GM19035 (cell line): Measurements from ENCODE around the gene UST.
"Not testable (repeated sequence)": the region's sequence is repeated elsewhere in the genome, so short reads cannot be mapped to it uniquely, and the experiment has no call there.

Experiments used
- ATAC-seq: cut with Tn5 transposase; IDR thresholded peaks from one replicate; pipeline ENCODE4 v1.9.1; 2021; ENCODE audit not compliant: unreplicated experiment

Gene UST

DNA sequence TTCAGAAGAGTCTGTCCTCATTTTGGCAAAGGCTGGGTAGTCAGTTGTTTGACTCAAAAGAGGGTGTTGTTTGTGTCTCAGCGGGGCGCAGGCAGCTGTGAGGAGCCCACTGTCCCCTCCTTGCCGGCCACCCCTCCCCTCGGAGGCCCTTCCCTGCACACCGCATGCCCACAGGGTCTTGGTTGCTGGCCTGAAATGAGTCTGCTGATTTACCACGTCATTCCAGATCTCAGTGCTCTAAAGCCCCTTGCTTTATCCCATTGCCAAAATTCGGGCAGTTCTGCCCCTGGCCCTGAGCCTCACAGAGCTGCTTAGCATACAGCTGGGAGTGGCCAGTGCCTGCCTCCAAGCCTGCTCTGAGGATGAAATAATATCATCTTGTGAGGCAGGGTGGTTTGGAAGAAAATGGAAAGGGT lies 220.7 kb downstream of the UST start:
- no peak for ATAC-seq

DNA sequence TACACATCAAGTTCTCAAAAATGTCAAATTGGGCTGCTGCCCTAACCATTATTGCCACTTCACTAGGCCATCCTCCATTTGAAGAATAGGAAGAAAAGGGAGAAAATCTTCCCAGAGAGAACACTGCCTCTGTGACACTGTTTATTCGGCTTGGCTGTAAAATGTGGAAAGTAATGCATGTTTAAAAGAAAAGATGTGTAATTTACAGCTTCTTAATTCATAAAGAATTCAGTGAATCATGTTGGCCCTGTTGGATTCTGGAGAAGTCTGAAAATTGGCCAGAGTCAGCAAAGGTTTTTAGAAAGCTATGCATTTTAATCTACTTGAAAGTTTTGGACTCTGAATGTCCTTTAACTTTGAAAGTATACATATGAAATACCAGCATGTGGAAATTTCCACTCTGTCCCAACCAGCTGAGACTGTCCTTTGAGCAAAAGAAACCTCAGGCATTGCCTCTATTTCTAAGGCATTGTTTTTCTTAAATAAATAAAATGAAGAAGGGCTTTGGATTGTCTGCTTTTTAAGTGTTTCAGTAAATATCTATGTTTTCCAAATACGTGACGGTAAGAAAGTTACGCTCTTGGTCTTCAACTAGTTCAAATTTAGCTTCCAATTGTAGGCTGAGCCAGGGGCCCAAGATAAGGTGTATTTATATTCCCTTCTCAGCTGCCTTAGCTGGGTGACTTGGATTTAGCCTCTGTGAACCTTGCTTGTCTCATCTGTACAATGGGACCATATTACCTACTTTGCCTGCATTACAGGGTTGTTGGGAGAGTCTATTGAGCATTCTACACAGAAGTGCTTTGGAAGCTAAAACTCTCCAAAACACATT lies 222.2 kb downstream of the UST start:
- ATAC-seq, result no peak

DNA sequence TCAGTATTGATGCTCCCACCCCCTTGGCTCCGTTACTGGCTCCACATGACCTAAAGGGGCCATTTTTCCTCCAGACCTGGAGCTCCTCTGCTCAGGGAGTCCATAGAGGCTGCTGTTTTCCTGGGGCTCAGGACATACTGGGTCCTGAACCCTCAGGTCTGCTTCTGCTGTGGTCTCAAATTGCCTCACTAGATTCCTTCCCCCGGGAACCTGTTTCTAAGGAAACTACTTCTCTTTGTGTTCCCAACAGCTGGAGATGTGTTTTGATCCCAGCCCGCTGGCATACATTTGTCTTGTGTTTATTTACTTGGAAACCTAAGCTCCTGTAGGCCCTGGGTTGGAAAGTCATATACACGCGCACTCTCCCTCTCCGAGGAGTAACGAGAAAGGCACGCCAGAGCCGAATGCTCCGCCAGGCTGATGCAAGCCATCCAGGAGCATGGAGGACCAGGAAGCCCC lies 222.8 kb downstream of the UST start:
- ATAC-seq, result no peak

DNA sequence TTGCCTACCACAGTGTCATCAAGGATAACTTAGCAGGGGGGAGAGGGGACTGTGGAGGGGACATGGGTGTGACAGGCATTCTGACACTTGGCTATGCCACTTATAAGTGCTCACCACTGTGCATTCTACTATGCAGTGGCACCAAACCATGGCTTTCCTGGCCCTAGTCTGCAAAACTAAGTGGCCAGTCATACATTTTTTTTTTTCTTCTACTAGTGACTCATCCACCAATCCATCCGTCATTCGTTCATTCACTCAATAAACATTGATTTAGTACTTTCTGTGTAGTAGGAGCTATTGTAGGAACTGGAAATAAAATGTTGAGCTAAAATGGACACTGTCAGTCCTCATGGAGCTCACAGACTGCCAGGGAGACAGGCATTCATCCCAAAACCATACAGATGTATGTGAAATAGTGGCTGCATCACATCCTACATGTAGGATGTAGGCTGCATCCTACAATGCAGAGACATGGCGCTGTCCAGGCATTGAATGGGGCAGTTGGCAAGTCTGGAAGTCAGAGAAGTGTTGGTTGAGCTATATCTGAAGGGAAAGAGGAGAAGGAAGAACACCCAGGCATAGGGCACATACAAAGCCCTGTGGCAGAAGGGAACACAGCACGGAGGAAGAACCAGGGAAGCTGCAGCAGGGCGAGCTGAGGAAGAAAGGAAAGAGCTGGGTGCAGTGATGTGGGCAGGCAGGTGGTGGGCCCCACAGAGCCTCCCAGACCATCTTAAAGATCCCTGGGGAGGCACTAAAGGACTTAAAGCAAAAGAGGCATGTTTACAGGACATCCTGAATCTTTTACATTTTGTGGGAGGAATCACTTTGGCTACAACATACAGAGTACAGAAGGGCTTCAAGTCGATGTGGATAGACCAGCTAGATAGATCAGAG lies 224.4 kb downstream of the UST start:
- ATAC-seq, result no peak

DNA sequence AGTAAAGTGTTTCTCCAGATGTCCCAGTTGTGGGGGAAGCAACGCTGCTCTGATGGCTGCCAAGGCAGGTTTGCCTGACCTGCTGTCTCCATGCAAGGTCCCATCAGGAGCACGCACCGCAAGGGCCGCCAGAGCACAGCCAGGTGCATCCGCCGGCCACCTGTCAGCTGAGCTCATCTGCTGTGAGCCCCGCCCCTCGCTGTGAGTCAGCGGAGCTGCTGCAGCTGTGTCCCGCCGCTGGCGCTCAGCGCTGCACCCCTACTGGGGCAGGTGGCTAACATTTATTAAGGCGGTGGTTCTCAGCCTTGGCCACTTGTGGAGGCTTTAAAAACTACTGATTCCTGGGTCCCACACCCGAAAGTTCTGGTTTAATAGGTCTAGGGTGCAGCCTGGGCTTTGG lies 225.7 kb downstream of the UST start:
- ATAC-seq, result no peak

DNA sequence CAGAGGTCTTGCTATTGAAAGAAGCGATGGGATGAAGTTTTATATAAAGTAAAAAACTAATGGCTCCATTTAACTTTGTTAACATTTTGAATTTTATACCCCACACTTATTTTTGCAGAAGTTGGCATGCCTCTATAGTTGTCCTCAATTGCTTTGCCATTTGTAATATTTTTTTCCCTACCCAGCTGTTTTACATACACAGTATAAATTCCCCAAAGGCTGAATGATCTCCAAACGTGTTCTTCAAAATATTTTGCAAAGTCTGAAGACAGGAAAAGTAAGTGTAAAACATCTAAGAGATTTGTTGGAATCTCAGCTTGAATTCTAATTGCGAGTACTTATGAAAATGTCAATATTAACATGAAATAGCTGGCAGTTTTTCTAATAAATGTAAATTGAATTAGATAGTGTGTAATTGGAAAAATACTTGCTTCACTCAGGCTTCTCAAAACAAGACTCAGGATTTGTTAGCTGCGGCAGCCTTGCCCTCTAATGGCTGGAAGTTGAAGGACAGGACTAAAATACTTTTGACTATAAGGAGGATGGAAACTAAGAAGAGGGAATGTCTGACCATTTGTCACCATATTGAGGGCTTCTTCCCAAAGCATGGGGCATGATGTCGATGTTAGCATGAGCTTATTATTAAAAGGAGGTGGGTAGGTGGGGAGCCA lies 226.8 kb downstream of the UST start:
- no peak for ATAC-seq

DNA sequence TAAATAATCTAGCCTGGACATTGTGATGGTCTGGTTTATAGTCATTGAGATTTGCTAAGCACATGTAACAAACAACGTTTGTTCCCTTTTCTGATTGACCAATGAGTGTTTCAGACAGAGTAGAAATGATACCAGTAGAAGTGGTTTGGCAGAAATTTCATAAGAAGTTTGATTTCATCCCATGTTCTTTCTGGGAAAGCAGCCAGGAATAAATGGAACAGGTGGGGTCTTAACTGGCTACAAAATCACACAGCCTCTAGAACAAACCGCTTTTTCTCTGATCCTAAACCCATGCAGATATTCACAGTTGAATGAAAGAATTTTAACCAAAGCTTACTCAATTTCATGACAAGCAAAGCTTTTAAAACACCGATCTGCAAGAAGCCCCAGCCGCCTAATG lies 227.5 kb downstream of the UST start:
- ATAC-seq, result no peak

DNA sequence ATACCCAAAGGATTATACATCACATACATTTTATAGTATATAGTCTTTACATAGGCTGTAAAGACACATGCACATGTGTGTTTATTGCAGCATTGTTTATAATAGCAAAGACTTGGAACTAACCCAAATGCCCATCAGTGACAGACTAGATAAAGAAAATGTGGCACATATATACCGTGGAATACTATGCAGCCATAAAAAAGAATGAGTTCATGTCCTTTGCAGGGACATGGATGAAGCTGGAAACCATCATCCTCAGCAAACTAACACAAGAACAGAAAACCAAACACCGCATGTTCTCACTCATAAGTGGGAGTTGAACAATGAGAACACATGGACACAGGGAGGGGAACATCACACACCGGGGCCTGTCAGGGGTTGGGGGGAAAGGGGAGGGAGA lies 231.5 kb downstream of the UST start:
- ATAC-seq, result not testable (repeated sequence)

DNA sequence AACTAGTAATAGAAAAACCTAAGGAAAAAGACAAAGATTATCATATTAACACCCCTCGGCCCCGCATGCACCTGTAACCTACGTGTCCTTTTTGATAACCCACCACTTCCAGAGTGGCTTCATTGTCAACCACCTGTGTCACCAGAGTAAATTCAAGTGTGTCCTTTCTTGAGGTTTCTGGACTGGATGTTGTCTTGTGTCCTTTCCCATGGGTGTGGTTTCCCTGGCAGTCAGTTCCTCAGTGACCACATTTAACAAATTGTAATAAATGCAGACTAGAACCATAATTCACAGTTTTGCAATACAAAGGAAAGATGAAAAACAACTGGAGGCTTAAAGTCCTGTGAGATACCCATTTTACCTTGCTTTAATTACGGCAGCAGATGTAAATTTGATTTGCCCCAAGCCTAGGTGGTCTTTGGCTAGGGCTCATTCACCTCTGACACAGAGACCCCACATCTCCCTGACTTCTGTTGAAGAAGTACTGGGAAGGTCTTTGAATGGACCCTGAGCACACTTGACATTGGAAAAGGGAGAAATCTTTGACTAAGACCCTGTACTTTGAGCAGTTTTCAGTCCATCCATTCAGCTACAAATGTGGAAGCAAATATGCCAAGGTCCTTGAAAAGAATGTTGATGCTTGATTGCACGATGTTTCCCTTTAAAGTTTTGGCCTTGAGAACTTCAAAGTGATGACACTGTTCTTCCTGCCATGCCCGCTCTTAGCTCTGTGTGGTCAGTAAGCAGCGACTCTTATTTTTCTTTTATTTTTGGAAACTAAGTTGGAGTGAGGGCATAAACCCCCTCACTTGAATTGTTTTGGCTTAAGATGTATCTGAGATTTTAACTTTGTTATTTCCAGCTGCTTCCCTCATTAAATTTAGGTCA lies 232.4 kb downstream of the UST start:
- no peak for ATAC-seq

DNA sequence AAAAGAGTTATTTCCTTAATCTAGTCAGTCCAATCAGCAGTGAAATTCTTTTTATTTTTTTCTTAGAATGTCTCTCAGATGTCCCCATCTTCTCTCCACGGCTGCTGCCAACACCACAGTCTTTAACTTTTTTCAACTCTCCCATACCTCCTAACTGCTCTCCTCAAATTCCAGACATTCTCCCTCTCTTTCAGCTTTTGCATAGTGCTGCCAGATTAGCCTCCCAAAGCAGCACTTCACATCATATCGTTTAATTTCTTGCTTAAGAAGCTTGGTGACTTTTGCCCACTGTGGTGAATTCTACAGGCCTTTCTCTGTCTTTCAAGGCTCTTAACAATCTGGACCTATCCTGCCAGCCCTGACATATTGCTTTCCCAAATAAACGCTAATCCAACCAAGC lies 233.4 kb downstream of the UST start:
- no peak for ATAC-seq

DNA sequence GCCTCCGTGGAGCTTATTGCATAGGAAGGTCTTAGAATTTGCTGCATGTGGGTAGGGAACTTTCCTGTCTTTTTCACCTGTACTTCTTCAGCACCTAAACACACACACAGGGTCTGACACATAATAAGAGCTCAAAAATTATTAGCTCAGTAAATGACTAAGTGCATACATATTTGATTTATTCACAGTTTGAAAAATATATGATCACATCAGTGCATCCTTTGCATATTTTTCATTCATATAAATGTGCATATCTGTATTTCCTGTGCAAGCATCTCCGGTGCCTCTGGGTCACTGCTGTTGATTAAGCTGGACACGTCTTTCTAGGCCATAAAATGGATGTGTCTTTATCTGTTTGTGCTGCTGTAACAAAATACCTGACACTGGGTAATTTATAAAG lies 234.7 kb downstream of the UST start:
- ATAC-seq, result no peak

DNA sequence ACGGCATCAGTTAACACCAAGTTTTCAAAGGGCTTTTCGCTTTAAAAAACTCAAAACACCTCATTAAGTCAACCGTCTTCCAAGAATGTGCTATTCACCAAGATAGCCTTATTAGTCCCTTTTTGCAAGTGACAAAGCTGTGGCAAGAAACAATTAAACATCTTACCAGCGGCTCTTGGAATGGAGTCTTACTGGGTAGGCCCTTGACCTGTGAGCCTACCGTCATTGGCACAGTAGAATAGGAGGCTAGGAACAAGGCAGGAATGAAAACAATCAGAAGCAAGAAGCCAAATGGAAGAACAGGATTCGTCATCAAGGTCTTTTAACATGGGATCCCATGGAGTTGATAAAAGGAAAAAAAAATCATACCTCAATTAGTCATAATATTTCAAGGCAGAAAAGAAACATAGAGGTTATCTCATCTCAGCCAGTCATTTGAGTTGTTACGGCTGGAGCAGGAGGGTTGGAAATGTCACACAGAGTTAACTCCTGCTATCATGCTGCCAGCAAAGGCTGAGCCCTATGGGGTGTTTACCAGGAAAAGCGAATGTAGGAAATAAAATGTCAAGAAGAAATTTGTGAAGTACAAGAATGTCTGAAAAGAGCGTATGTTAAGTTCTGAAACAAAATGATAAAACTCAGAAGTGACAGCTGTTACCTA lies 236.4 kb downstream of the UST start:
- ATAC-seq, result no peak

DNA sequence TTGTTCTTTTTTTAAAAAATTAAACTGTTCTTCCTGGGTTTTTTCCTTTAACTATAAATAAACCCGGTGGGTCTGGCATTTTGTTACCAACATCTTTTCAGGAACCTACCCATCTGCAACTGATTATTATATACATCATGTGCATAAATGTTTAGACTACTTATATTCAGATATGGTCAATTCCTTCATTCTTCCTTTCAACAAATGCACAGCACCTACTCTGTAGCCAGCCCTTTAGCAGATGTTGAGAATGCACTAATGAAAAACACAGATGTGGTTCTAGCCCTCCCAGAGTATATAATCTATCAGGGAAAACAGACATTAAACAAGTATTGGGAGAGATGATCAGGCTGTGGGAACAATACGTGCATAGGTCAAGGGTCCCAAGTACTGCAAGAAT lies 237.1 kb downstream of the UST start:
- no peak for ATAC-seq

DNA sequence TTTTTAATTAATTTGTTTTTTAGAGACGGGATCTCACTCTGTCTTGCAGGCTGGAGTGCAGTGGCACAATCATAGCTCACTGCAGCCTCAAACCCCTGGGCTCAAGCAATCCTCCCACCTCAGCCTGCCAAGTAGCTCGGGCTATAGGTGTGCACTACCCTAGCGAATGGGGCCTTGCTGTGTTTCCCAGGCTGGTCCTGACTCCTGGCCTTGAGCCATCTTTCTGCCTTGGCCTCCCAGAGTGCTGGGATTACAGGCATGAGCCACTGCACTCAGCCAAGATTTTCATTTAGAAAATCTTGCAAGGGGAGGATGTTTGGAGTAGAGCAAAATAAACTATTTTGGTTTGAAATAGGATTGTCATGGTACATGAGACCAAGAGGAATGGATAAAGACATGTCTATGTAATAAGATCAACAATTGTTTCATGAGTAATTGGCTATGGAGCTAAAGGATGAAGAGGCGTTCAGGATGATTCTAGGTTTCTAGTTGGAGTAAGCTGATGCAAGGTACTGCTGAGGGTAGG lies 237.8 kb downstream of the UST start:
- no peak for ATAC-seq

DNA sequence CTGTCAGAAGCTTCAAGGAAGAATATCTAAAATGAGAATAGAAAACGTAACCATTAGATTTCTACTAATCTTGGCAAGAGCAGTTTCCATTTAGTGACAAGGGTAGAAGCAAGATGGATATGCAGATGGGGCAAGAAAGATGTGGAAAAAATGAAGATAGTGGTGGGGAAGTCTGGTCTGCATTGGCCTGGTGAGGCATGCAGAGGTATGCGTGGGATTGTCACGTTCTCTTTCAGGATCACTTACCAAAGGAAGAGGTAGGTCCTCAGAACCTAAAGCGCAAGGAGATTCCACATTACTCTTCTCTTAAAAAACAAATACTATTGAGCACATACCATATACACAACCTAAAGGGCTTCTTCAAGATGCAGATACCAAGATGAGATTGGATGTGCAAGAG lies 238.7 kb downstream of the UST start:
- no peak for ATAC-seq

DNA sequence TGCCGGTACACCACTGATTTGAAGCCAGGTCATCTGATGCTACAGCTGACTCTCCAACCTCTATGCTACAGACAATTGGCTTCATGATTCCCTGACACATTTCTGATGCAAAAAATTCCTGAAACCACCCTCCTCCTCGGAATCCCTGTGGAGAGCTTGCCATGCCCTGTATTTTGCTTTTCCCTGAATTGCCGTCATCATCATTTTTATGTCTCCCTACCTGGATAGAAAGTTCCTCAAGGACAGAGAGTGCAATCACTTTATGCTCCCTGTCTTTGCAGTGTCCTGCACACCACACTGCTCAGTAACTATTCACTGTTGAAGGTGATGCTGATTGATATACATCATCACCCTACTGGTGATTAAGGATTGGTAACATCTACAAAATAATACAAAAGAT lies 239.8 kb downstream of the UST start:
- ATAC-seq, result no peak

DNA sequence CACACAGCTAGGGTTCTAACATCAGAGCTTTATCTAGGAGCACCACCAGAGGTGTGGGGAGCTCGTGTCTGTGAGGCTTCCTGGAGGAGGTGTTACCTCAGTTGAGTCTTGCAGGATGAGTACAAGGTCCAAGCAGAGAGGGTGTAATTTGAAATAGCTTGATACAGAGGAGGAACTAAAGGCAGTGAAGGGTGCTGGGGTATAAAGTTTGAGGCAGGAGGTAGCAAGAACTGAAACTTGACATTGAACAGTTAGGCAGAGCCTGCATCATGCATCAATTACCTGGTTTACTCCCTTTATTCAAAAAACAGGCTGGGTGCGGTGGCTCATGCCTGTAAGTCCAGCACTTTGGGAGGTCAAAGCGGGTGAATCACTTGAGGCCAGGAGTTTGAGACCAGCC lies 241.2 kb downstream of the UST start:
- no peak for ATAC-seq

DNA sequence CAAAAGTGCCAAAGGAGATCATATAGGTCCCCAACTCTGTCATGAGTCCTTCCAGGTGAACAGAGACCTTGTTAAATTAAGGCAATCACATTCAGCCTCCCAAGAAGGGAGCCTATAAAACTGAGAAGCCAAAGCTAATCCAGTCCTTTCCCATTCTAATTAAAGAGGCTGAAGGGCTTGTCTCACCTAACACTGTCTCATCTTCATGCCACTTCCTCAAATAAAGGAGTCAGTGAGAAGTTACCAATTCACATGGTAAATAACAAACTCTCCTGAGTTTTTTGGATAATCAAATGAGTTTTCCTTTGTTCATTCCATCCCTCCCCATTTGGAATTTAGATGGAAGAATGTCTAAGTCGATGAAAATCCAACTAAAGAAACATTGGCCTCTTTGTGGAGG lies 242.8 kb downstream of the UST start:
- no peak for ATAC-seq

DNA sequence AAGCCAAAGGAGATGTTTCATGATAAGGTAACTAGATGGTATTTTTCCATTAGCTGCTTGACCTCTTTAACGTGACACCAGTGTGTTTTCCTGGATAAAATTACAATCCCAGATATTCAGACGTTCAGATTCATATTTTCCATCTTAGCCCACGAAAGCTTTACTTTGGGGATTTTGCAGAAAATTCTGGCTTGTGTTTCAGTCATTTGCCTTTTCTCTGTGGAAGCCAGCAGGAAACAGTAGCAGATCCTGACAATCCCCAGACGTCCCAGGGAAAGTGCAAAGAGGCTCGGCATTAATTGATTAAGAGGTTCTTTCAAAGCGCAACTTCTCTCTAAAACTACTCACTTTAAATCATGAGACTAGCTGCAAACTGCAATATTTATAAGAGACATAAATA lies 243.6 kb downstream of the UST start:
- no peak for ATAC-seq

DNA sequence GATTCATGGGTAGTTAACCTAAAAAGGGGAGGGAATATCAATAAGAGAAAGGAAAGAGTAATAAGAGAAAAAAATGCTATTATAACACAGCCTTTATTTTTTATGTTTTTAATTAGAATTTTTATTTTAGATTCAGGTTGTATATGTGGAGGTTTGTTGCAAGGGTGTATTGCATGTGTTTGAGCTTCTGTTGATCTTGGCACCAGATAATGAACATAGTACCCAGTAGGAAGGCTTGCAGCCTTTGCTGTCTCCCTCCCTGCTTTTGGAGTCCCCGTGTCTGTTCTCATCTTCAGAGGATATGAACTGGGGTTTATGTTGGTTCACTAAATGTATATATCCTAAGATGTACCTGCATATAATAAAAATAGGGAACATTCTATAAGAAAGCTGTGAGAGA lies 250.0 kb downstream of the UST start:
- ATAC-seq, result no peak
